ENCODE data around the gene DOK6.

DNA sequence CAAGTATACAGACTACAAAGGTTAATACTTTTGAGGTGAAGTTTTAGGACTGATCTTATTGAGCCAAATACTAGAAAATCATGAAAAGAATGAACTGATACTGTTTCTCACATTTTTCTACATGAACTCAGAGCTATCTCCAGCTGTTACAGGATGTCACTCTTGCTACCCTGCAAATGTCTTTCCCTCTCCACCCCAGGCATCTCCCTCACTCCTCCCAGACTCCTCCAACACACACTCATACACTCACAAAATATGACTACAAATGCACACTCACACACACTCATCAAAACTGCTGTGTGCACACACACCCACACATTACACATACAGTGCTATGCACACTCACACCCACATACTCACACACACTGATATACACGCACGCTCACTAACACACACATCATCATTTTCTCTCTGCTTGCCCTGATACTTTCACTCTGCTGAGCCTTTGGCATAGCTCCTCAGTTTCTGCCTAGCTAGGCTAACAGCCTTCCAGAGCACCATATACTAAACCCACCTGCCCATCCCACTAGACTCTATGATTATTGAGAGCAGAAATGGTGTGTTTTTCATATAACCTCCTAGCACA, 273.7 kb downstream of the DOK6 start:
- TF ChIP-seq CTCF (IDR thresholded peaks at IDR 0.05) (no peak), EZH2 (IDR thresholded peaks at IDR 0.05) (no peak)
